Liver (tissue), 9 donors: ENCODE measurements around the gene ARMC9. TPM values are rescaled to one million over a fixed set of nuclear protein-coding genes. Genes with fewer than 3 reads are reported as not detected.

Source experiments
- DNase-seq: peaks from one replicate; pipeline ENCODE4 v3.0.0-alpha.2; 2017; ENCODE audit warnings: low spot score
- H3K27ac ChIP-seq, 2 donors: one replicate each; pipeline ENCODE4 v1.7.0; 2013; ENCODE audit warnings: inconsistent platforms in 2 of 2, low read length in 2 of 2, control low read depth in 1 of 2, low read depth in 1 of 2, mild to moderate bottlenecking in 1 of 2
- H3K27me3 ChIP-seq, 4 donors: one replicate each; pipeline versions ENCODE4 v1.6.1 to v1.7.0; 2013; ENCODE audit warnings: low read length in 3 of 4, inconsistent platforms in 1 of 4, mild to moderate bottlenecking in 1 of 4, moderate library complexity in 1 of 4; ENCODE audit not compliant: control insufficient read depth in 4 of 4, insufficient read depth in 4 of 4
- H3K36me3 ChIP-seq, 4 donors: one replicate each; pipeline versions ENCODE4 v1.6.1 to v1.7.0; 2013; ENCODE audit warnings: low read length in 3 of 4, mild to moderate bottlenecking in 3 of 4, low read depth in 1 of 4, moderate library complexity in 1 of 4; ENCODE audit not compliant: control insufficient read depth in 4 of 4, insufficient read depth in 3 of 4
- H3K4me1 ChIP-seq, 4 donors: one replicate each; pipeline versions ENCODE4 v1.6.1 to v1.7.0; 2013; ENCODE audit warnings: low read length in 3 of 4, mild to moderate bottlenecking in 3 of 4, moderate library complexity in 1 of 4; ENCODE audit not compliant: control insufficient read depth in 4 of 4, insufficient read depth in 4 of 4
- H3K4me3 ChIP-seq, 3 donors: one replicate each; pipeline versions ENCODE4 v1.6.1 to v1.7.0; 2013; ENCODE audit warnings: low read length in 3 of 3, control low read depth in 1 of 3, low read depth in 1 of 3, mild to moderate bottlenecking in 1 of 3
- H3K9ac ChIP-seq, 2 donors: one replicate each; pipeline ENCODE4 v1.7.0; 2013; ENCODE audit warnings: low read length in 2 of 2, mild to moderate bottlenecking in 2 of 2, moderate library complexity in 2 of 2, control low read depth in 1 of 2, low read depth in 1 of 2
- H3K9me3 ChIP-seq, 4 donors: one replicate each; pipeline versions ENCODE4 v1.6.1 to v1.7.0; 2013; ENCODE audit warnings: low read length in 3 of 4; ENCODE audit not compliant: control insufficient read depth in 4 of 4
- CTCF ChIP-seq: fragments of 150-350 bp; IDR thresholded peaks from 2 replicates; pipeline ENCODE4 v1.5.1; 2017; ENCODE audit warnings: improper control_type of control experiment, low read depth, low read length; ENCODE audit not compliant: missing input control
- EGR1 ChIP-seq, 2 donors: IDR thresholded peaks; 2 replicates each; pipeline ENCODE4 v1.6.1; 2016 to 2018; ENCODE audit warnings: antibody characterized with exemption in 2 of 2, low read depth in 2 of 2
- FOXA1 ChIP-seq: IDR thresholded peaks from 2 replicates; pipeline ENCODE4 v1.6.1; 2016; ENCODE audit warnings: antibody characterized with exemption
- FOXA2 ChIP-seq: IDR thresholded peaks from 2 replicates; pipeline ENCODE4 v1.6.1; 2016; ENCODE audit warnings: antibody characterized with exemption
- GABPA ChIP-seq, 2 donors: IDR thresholded peaks in 1 of 2; conservative IDR thresholded peaks in 1 of 2; 2 replicates each; pipeline ENCODE4 v1.6.1; 2016; ENCODE audit warnings: antibody characterized with exemption in 2 of 2, mild to moderate bottlenecking in 1 of 2, moderate library complexity in 1 of 2
- JUND ChIP-seq, 2 donors: IDR thresholded peaks; 2 replicates each; pipeline ENCODE4 v1.6.1; 2016; ENCODE audit warnings: antibody characterized with exemption in 2 of 2
- MAX ChIP-seq: IDR thresholded peaks from 2 replicates; pipeline ENCODE4 v1.6.1; 2016; ENCODE audit warnings: antibody characterized with exemption
- NR2F2 ChIP-seq: IDR thresholded peaks from 2 replicates; pipeline ENCODE4 v1.6.1; 2016; ENCODE audit warnings: antibody characterized with exemption
- RAD21 ChIP-seq, 2 donors: IDR thresholded peaks; 2 replicates each; pipeline ENCODE4 v1.6.1; 2016; ENCODE audit warnings: antibody characterized with exemption in 2 of 2, mild to moderate bottlenecking in 2 of 2
- RXRA ChIP-seq, 2 donors: IDR thresholded peaks; 2 replicates each; pipeline ENCODE4 v1.6.1; 2017 to 2018; ENCODE audit warnings: antibody characterized with exemption in 2 of 2, mild to moderate bottlenecking in 1 of 2
- SP1 ChIP-seq: IDR thresholded peaks from 2 replicates; pipeline ENCODE4 v1.6.1; 2018; ENCODE audit warnings: antibody characterized with exemption, mild to moderate bottlenecking
- TAF1 ChIP-seq: conservative IDR thresholded peaks from 2 replicates; pipeline ENCODE4 v1.6.1; 2016; ENCODE audit warnings: antibody characterized with exemption, mild to moderate bottlenecking
- YY1 ChIP-seq: IDR thresholded peaks from 2 replicates; pipeline ENCODE4 v1.6.1; 2016; ENCODE audit warnings: antibody characterized with exemption, mild to moderate bottlenecking
- WGBS: extraction: QIAGEN DNeasy Blood & Tissue Kit; methylation state at CpG from one replicate; pipeline ENCODE4 v1.1.7; 2013; 5-methylcytosine and 5-hydroxymethylcytosine counted together
- polyA plus RNA-seq, 2 donors: library from polyadenylated mRNA; stranded (reverse) in 1 of 2; unstranded in 1 of 2; fragments of 200-250 nt in 1 of 2; fragments of >200 nt in 1 of 2; fragmentation: Nextera tagmentation in 1 of 2; extraction: Ambion mirVana in 1 of 2; gene quantifications; one replicate each; pipeline versions ENCODE4 v1.2.1 to v1.2.3, GENCODE V29; 2013 to 2015
- total RNA-seq, 2 donors: library from RNA; depleted of rRNA; stranded (reverse); fragments of >200 nt; gene quantifications; one replicate each; pipeline ENCODE4 v1.2.3, GENCODE V29; 2014
- donor health status: healthy.
- donor health status: healthy.
- donor health status: healthy.
- donor health status: healthy.
- donor health status: healthy.

ARMC9 gene
- total and polyA plus RNA-seq, 4 donors: 1.1 to 2.3 (median 1.8) TPM

GRCh38 chr2:231258701-231259100 is 60.3 kb downstream of the ARMC9 start:
- Histone ChIP-seq H3K4me3 (no peak overlapping the region), H3K9ac (no peak overlapping the region), H3K27me3 (no peaks in the 10 kb centered on the region), H3K36me3 (peaks cover 0 to 2% (median 0%) of the 10 kb centered on the region in 4 donors), H3K9me3 (no peaks in the 10 kb centered on the region), H3K27ac (no peak overlapping the region), H3K4me1 (no peaks in the 10 kb centered on the region)
- no peak for TF ChIP-seq SP1
- no peak for TF ChIP-seq FOXA2
- TF ChIP-seq MAX: no peak
- TF ChIP-seq FOXA1: no peak
- no peak for TF ChIP-seq RAD21 (IDR thresholded peaks at IDR 0.05)
- TF ChIP-seq EGR1 (IDR thresholded peaks at IDR 0.05; ENCODE audit: low read depth in 2 of 2): no peak
- TF ChIP-seq TAF1: no peak
- no peak for TF ChIP-seq NR2F2
- no peak for TF ChIP-seq CTCF
- no peak for TF ChIP-seq GABPA (IDR thresholded peaks at IDR 0.05 in 1 of 2, conservative IDR thresholded peaks at IDR 0.05 in 1 of 2)
- no peak for TF ChIP-seq JUND (IDR thresholded peaks at IDR 0.05)
- TF ChIP-seq RXRA (IDR thresholded peaks at IDR 0.05): no peak
- 92% methylated on average over 4 of the region's 4 CpGs for WGBS
- DNase-seq: no peak

GRCh38 chr2:231259104-231259503 is 60.7 kb downstream of the ARMC9 start:
- no peak for DNase-seq
- 95% methylated on average over 5 of the region's 5 CpGs for WGBS
- Histone ChIP-seq H3K27ac (no peak overlapping the region), H3K9ac (no peak overlapping the region), H3K36me3 (peaks cover 0 to 2% (median 0%) of the 10 kb centered on the region in 4 donors), H3K4me1 (no peaks in the 10 kb centered on the region), H3K9me3 (no peaks in the 10 kb centered on the region), H3K4me3 (no peak overlapping the region), H3K27me3 (no peaks in the 10 kb centered on the region)
- no peak for TF ChIP-seq NR2F2
- no peak for TF ChIP-seq TAF1
- TF ChIP-seq CTCF: no peak
- no peak for TF ChIP-seq GABPA (IDR thresholded peaks at IDR 0.05 in 1 of 2, conservative IDR thresholded peaks at IDR 0.05 in 1 of 2)
- no peak for TF ChIP-seq YY1
- TF ChIP-seq RAD21 (IDR thresholded peaks at IDR 0.05): no peak
- no peak for TF ChIP-seq JUND (IDR thresholded peaks at IDR 0.05)
- TF ChIP-seq SP1: no peak
- no peak for TF ChIP-seq RXRA (IDR thresholded peaks at IDR 0.05)
